GM18861 (cell line): ENCODE results near the gene RRAGC.
"Not testable (repeated sequence)": the region's sequence is repeated elsewhere in the genome, so short reads cannot be mapped to it uniquely, and the experiment has no call there.

Experiments used
- ATAC-seq: cut with Tn5 transposase; IDR thresholded peaks from one replicate; pipeline ENCODE4 v1.9.1; 2021; ENCODE audit not compliant: unreplicated experiment

The RRAGC gene

GRCh38 chr1:38817267-38818174 lies 42.1 kb downstream of the RRAGC start:
- ATAC-seq, result no peak

GRCh38 chr1:38815903-38816627 lies 43.5 kb downstream of the RRAGC start:
- ATAC-seq, result peak; percentile 78

- ATAC-seq, result no peak
These were observed 44.5 kb downstream of the RRAGC start for GRCh38 chr1:38814984-38815464.

- ATAC-seq, result no peak
These were observed 45.1 kb downstream of the RRAGC start for GRCh38 chr1:38814444-38814983.

GRCh38 chr1:38812981-38813380 lies 46.6 kb downstream of the RRAGC start:
- ATAC-seq, result no peak

GRCh38 chr1:38811466-38811865 lies 48.1 kb downstream of the RRAGC start:
- not testable (repeated sequence) for ATAC-seq

GRCh38 chr1:38806090-38806489 lies 53.5 kb downstream of the RRAGC start:
- ATAC-seq, result no peak

GRCh38 chr1:38805036-38805435 lies 54.5 kb downstream of the RRAGC start:
- ATAC-seq, result no peak

GRCh38 chr1:38804062-38804886 lies 55.3 kb downstream of the RRAGC start:
- ATAC-seq, result no peak

- no peak for ATAC-seq
These were observed 55.9 kb downstream of the RRAGC start for GRCh38 chr1:38803647-38804046.

GRCh38 chr1:38800720-38801671 lies 58.6 kb downstream of the RRAGC start:
- no peak for ATAC-seq

- no peak for ATAC-seq
These were observed 66.3 kb downstream of the RRAGC start for GRCh38 chr1:38793299-38793698.

- ATAC-seq, result no peak
These were observed 67.7 kb downstream of the RRAGC start for GRCh38 chr1:38791892-38792291.

- ATAC-seq, result no peak
These were observed 68.4 kb downstream of the RRAGC start for GRCh38 chr1:38791164-38791515.

GRCh38 chr1:38790422-38791163 lies 69.0 kb downstream of the RRAGC start:
- no peak for ATAC-seq

- ATAC-seq, result no peak
These were observed 69.9 kb downstream of the RRAGC start for GRCh38 chr1:38789498-38790169.

- ATAC-seq, result no peak
These were observed 70.9 kb downstream of the RRAGC start for GRCh38 chr1:38788341-38789336.
